Renal pelvis (tissue), 4 donors: Measurements from ENCODE around the gene ELL. TPM values are rescaled to one million over a fixed set of nuclear protein-coding genes. Genes with fewer than 3 reads are reported as not detected.

Experiments used
- DNase-seq: peaks from one replicate; pipeline ENCODE4 v3.0.0-alpha.2; 2013
- polyA plus RNA-seq, 3 donors: library from polyadenylated mRNA; unstranded; fragments of 120-200 nt; gene quantifications; one replicate each; pipeline ENCODE4 v1.2.1, GENCODE V29; 2013; ENCODE audit not compliant: insufficient read length in 3 of 3

ELL gene
- polyA plus RNA-seq, 3 donors = 9.9 to 12.2 (median 12.0) TPM

DNA sequence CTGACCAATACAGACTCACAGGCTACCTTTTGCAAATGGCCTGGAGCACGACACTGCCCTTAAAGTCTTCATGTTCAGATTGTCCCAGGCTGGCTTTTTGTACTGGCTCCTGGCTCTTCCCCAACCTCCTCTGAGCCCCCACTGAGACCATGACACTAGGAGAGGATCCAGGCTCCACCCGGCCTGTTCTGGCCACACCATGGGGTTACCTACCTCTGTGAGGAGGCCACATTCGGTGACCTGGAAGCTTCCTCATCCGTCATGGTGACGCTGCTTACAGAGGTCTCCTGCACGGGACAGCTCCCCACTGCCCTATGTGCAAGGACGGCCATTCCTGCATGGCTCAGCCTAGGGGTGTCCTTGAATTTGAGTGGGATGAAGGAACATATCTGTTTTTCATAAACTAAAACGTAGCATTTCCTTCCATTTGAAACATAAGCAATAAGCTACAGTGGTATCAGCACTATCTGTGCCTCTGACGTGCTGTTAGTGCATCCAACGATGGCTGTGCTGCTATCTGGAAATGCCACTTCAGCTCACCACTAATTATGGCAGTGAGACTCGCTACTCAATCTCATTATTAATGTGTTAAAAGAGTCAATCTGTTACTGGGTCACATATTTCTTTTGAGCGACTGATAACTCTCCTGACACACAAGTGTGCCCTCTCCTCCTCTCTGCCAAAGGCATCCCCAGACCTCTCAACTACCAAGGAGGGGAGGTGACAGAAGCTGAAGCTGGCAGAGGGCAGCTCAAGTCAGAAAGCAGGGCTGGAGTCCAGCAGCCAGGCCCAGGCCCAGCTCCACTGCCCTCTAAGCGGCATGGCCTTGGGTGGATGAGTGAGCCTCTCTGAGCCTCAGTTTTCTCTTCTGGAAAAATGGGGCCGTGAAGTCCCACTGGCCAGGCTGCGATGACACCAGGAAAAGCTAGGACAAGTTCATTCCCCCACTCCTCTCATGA lies 29.6 kb downstream of the ELL start:
- DNase-seq = no peak

DNA sequence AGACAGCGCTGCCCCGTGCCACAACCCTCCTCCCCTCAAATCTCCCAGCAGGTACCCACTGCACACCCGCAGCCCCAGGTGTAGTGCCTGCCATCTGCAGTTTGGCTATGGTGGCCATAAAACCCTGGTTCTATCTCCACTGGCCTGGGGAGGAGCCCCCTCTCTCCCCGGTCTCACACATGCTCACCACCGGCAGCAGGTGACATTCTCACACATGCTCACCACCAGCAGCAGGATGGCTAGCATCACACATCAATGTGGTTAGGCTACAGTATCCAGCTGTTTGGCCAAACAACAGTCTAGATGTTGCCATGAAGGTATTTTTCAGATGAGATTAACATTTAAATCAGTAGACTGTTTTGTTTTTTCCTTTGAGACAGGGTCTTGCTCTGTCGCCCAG lies 31.1 kb downstream of the ELL start:
- no peak for DNase-seq

DNA sequence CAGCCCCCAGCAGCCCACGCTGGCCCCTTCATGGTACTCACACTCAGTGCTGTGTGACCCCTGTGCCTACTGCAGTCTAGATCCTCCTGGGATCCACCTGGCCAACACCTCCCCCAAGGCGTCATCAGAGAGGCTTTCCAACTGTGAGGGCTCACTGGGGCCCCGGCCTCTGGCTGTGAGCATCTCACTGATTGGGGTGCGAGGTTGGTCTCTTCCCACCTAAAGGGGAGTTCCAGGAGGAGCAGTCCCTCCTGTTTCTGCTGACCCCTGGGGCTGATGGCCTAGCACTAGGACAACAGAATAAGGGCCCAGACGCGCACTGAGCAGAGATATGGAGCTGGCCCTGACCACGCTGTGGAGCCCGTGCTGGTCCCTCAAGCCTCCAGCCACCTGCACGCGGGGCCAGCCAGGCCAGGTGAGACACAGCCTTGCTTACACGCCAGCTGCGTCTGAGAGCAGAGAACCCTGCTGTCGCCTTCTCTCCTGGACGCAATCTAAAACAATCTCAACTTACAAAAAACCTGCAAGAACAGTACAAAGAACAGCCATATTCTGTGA lies 32.2 kb downstream of the ELL start:
- DNase-seq = no peak

DNA sequence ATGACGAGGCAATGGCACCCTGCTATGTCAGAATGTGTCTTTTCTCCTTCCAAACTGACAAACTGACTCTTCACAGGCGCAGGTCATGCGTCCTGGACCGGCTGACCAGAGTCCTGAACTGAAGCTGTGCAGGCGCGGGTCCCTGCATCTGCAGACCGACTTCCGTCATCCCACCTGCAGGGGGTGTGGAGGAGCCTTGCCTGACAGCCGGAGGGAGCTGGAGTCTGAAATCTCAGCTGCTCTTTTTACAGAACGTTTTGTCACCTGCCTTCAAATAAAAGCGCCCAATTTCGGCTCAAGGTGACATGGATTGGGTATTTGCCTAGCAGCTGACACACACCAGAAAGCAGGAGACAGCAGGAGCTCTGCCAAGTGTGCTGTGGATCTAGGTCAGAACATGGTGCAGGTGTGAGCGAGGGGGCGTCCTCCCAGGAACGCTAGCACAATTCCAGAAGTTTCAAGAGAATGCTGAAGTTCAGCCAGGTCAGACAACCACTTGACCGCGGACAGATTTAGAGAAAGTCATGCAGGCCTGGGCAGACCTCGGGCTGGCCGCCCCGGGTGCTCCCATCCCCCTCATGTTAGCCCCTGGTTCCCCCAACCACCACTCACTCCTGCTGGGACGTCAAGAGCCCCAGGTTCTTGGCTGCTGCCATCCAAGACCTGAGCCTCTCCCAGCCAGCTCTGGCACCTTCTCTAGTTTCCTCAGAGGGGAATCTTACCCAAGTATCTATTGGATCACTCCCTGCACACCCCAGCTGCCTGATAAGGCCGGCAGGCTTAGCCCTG lies 32.8 kb downstream of the ELL start:
- DNase-seq = no peak

DNA sequence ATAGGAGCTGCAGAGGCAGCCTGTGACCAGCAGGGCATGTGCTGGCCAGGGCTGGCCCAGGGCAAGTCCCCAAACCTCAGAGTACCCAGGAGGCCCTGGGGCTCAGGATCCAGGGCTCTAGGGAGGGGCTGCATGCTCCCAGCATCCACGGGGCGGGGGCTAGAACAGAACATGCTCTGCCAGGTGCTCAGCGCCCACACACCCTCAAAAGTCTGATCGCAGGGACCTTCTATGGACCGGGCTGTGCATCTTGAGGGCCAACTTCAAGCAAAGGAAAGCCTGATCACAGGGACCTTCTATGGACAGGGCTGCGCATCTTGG lies 33.5 kb downstream of the ELL start:
- DNase-seq = no peak

DNA sequence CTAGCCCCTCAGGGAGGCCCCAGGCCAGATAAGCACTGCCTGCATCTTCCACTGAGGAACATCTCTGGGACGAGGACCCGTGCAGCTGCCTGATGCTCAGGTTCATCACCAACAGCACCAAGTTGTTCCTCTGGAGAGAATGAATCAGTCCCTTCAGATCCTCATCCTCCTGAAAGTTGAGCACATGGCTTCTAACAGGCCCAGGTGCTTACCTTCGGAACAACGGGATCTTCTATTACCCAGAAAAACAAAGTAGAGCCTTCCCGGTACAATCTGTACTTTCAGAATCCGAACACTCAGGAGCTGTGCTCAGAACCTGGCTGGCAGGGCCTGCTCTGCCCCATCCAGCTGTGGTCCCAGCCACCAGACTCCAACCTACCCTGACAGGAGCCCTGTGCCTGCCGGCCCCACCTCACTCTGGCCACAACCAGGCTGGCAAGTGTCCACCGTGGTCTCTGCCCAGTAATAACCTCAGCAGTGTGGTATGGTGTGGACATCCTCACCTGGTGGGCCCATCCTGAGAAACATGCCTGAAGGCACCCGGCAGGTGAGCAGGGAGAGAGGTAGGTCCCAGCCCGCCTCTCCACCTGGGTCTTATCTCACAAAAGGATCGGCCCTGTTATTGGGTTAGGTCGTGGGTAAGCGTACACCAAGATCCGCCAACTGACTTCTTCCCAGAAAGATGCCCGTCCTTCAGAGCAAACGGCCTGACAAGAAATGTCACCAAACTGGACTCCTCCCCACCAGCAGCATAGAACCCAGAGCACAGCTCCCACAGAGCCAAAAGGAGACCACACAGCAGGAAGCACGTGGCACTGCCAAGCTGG lies 34.1 kb downstream of the ELL start:
- DNase-seq = no peak

- DNase-seq = no peak
Observed at GRCh38 chr19:18486746-18487145, 35.1 kb downstream of the ELL start.

DNA sequence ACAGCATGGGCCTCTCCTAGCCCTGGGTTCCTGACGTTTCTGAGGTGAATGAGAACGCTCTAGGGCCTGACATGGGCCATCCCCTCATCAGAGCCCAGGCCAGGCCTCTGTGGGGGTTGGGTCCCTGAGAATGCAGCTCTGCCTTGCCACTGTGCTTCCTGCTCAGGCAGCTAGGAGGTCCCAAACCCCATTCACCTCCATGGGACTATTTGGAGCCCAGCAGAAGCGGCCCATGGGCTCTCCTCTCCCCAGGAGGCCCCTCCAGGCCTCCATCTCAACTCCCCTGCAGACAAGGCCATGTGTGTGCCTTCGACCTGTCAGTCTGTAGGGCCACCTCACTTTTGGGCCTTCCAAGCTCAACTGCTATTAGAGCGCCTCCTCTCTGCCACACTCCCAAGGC lies 36.9 kb downstream of the ELL start:
- DNase-seq = no peak

GRCh38 chr19:18483119-18483890 lies 38.6 kb downstream of the ELL start:
- DNase-seq = no peak

GRCh38 chr19:18481505-18482222 lies 40.2 kb downstream of the ELL start:
- DNase-seq = no peak

DNA sequence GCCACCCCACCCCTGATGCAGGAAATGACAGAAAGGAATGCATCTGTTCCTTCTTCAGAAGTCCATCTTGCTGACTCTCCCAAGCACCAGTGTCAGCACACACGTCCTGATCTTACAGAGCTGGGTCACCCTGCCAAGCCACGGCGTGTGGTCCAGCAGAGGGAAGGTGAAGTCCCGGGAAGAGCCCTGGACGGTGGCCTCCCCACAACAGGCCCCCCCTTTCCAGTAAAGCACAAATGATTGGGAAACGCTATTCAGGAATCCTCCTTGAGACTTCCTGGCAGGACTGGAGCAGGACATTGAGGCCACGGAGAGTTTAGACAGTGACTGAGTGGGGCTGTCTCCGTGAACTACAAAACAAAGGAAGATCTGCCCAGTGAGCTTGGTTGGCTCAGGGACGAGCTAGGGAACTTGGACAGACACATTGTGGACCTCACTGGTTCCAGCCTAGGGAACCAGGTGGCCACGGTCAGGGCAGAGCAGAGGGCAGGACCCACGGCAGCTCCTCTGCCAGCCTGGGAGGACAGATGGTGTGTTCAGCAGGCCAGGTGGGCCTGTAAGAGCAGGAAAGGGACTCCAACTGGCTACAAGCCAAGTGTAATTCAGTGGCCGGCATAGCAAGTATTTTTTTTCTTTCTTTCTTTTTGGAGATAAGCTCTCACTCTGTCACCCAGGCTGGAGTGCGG lies 41.7 kb downstream of the ELL start:
- DNase-seq = no peak

DNA sequence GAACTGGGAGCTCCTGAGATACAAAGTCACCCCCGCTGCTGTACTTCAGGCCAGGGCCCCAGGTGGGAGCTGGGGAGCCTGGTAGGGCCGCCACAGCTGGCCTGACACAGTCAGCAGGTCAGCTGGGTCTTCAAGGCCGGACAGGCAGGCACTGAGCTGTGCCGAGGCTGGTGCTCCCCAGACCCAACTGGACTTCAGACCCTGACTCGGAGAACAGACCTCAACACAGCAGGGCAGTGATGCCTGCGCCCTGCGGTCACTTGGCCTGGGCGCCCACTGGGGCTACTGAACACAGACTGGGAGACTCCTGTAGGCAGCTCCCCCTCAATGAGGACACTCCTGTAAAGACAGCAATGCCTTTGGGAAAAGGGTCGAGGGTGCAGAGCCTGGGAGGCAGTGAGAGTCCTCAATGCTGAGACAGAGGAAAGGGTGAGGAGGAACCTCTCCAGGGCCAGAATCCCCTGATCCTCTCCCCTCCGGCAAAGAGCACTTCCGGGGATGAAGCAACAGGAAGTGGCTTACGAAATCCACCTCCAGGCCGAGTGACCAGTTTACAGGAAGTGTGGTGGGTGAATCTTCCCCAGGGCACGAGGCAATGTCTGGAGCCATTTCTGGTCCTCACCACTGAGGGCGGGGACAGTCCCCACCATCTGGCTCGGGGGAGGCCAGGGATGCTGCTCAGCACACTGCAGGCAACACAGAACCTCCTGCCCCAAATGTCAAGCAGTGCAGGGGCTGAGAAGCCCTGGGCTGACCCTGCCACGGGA lies 43.1 kb downstream of the ELL start:
- DNase-seq = no peak

DNA sequence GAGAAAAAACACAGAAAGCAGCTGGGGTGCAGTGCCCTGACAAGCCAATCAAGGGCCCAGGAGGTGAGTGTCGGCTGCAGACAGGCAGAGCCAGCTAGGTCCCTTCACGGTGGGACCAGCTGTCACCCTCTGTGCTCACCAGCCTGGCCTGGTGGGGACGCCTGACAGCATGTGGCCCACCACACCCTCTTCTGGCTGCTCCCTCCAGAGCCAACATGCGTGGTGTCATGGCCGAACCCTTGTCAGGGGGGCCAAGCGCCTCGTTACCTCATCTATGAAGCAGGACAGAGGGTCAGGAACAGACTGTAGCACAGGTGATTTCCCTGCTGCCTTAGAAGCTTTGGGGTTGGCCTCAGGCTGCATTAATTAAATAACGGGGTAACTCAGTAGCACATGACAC lies 43.9 kb downstream of the ELL start:
- no peak for DNase-seq

GRCh38 chr19:18477042-18477779 lies 44.7 kb downstream of the ELL start:
- no peak for DNase-seq

- DNase-seq = no peak
Observed at GRCh38 chr19:18476507-18477041, 45.3 kb downstream of the ELL start.

DNA sequence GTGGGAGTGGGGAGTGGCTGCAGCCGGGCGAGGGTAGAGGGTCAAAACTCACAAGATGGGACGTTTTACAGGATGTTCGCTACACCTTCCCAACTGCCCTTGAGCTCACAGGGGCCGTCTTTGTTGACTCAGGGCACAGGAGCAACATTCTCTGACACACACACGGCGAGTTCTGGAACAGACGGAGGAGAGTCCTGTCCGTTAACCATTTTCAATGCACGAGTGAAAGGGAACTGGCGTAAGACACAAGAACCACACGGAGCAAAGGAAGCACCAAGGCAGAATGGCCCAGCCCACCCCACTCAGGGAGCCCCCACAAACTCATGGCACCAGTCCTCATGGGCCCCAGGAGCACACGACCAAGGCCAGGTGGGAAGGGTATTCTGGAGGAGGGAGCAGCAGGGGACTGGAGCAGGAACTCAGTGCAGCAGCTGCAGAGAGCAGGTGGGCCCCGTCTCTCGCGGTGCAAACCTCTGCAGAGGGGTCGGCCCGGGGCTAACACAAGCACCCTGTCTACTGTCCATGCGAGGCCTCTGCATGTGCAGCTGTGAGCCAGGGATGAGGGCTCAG lies 46.0 kb downstream of the ELL start:
- DNase-seq = no peak

DNA sequence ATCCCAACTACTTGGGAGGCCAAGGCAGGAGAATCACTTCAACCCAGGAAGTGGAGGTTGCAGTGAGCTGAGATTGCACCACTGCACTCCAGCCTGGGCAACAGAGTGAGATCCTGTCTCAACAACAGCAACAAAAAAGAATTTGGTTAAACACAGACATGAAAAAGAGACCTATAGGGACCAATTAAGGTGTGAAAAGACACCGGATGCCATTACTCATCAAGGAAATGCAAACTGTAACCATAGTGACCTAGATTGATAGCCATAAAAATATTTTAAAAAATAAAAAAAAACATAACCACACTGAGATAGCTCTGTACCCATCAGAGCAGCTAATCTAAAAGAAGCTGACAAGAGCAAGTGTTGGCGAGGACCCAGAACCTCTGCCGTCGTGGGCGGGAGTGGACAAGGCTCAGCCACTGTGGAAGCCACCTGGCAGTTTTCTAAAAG lies 46.8 kb downstream of the ELL start:
- DNase-seq = no peak
